ENCODE measurements around the gene ZIC5.

ZIC5 gene

GRCh38 chr13:99938635-99939034 lies 32.9 kb downstream of the ZIC5 start:
- no peak for DNase-seq (ENCODE audit: low read depth in 1 of 2, low spot score in 1 of 2)

- no peak for DNase-seq (ENCODE audit: low read depth in 1 of 2, low spot score in 1 of 2)
These were observed 35.8 kb downstream of the ZIC5 start for GRCh38 chr13:99935772-99936171.

- no peak for DNase-seq (ENCODE audit: low read depth in 1 of 2, low spot score in 1 of 2)
These were observed 38.7 kb downstream of the ZIC5 start for GRCh38 chr13:99932912-99933311.

DNA sequence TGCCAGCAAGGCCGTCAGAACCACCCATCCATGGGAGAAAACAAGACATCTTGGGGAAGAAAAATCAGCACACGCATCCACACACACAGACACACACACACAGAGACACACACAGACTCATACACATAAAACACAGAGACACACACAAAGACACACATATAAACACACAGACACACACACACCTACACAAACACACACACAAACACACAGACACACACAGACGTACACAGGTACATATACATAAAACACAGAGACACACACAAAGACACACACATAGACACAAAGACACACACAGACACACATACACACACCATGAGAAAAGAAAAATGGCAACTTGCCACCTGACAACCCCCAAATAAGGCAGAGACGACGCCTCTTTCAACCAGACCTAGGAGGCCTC lies 40.6 kb downstream of the ZIC5 start:
- DNase-seq (ENCODE audit: low read depth in 1 of 2, low spot score in 1 of 2): no peak

GRCh38 chr13:99929866-99930265 lies 41.7 kb downstream of the ZIC5 start:
- no peak for DNase-seq (ENCODE audit: low read depth in 1 of 2, low spot score in 1 of 2)

GRCh38 chr13:99926014-99926731 lies 45.4 kb downstream of the ZIC5 start:
- no peak for DNase-seq (ENCODE audit: low read depth in 1 of 2, low spot score in 1 of 2)

DNA sequence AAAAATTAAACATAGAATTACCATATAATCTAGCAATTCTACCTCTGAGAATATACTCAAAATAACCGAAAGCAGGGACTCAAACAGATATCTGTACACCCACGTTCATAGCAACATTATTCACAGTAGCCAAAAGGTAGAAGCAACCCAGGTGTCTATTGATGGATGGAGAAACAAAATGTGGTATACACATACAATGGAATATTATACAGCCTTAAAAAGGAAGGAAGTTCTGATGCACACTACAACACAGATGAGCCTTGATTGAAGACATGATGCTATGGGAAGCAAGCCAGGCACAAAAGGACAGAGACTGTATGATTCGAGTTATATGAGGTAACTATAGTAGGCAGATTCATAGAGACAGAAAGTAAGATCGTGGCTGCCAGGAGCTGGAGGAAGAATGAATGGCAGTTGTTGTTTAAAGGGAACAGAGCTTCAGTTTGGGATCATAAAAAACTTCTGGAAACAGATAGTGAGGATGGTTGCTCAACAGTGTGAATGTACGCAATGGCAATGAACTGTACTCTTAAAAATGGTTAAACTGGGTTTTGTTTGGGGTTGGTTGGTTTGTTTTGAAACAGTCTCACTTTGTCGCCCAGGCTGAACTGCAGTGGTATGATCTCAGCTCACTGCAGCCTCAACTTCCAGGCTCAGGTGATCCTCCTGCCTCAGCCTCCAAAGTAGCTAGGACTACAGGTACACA lies 47.5 kb downstream of the ZIC5 start:
- DNase-seq (ENCODE audit: low read depth in 1 of 2, low spot score in 1 of 2): no peak

- no peak for DNase-seq (ENCODE audit: low read depth in 1 of 2, low spot score in 1 of 2)
These were observed 48.7 kb downstream of the ZIC5 start for GRCh38 chr13:99922631-99923404.

DNA sequence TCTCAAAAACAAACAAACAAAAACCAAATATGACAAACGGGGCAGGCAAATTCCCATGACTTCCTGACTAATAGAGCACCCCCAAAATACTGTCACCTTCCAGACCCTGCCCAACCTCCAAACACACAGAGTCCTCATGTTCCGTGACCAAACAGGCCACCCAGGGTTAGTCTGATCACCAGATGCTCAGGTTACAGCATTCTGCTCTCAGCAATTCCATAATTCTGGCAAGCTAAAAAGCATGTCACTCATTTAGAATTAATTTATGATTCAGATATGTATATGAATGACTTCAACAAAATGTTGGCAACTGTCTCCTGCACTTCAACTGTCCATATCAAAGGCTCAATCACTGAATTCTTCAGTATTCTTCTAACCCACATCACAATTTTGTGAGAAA lies 52.4 kb downstream of the ZIC5 start:
- no peak for DNase-seq (ENCODE audit: low read depth in 1 of 2, low spot score in 1 of 2)

- peak in 1 of 2 donors; percentile 8 for DNase-seq (ENCODE audit: low read depth in 1 of 2, low spot score in 1 of 2)
These were observed 55.0 kb downstream of the ZIC5 start for GRCh38 chr13:99916366-99917103.

DNA sequence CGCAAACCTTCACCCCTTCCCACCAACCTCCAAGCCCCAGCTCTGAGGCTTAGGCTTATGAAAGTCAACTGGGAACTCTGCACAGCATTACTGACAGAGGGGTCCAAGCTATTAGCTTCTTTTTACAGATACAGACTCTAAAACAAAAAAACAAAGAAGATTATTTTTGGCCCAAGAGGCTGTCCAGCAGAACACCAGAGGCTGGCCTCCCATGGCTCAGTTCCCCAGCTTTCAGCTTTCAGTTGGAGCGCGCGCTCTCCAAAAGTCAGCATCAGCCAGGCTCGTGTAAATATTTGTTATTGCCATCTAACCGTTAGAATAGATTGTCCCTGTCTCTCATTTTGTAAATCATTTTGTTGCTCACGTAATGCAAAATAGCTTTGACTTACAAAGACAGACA lies 58.4 kb downstream of the ZIC5 start:
- no peak for DNase-seq (ENCODE audit: low read depth in 1 of 2, low spot score in 1 of 2)

Data from activated CD4-positive, alpha-beta T cell treated with anti-CD3 and anti-CD28 coated beads, Interleukin-2, amount 50 U/mL, for 24 hours (primary cell).